Measurements from ENCODE around the gene CPNE9.
A peak's percentile ranks its signal among the peaks of the same experiment; 100 is the strongest.

CPNE9 gene

DNA sequence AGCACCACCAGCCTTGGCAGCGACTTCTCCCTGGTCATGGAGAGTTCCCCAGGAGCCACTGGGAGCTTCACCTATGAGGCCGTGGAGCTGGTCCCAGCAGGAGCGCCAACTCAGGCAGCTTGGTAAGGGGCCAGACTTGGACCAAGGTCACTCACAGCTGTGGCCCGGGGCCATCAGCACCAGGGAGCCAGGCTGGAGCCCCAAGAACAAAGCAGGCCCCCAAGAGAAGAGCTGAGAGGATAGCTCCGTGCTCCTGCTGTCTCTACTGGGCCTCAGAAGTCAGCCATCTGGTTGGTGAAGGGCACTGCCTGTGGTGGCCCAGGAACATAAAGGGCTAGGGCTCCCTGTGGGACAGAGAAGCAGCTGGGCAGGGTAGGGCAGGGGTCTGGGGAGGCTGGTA lies 14.7 kb upstream of the CPNE9 start:
- no peak for DNase-seq

DNA sequence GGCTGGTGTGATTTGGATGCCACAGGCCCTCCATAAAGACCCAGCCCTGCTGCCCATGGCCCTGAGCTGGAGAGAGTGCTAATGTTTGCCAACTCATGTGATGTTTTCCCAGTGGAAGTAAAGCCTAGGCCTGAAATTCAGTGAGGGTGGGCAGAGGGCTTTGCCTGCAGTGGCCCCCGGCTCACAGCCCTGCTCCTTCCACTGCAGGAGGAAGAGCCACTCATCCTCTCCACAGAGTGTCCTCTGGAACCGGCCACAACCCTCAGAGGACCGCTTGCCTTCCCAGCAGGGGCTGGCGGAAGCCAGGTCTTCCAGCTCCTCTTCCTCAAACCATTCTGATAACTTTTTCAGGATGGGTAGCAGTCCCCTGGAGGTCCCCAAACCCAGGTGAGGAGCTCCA lies 13.9 kb upstream of the CPNE9 start:
- DNase-seq = no peak

DNA sequence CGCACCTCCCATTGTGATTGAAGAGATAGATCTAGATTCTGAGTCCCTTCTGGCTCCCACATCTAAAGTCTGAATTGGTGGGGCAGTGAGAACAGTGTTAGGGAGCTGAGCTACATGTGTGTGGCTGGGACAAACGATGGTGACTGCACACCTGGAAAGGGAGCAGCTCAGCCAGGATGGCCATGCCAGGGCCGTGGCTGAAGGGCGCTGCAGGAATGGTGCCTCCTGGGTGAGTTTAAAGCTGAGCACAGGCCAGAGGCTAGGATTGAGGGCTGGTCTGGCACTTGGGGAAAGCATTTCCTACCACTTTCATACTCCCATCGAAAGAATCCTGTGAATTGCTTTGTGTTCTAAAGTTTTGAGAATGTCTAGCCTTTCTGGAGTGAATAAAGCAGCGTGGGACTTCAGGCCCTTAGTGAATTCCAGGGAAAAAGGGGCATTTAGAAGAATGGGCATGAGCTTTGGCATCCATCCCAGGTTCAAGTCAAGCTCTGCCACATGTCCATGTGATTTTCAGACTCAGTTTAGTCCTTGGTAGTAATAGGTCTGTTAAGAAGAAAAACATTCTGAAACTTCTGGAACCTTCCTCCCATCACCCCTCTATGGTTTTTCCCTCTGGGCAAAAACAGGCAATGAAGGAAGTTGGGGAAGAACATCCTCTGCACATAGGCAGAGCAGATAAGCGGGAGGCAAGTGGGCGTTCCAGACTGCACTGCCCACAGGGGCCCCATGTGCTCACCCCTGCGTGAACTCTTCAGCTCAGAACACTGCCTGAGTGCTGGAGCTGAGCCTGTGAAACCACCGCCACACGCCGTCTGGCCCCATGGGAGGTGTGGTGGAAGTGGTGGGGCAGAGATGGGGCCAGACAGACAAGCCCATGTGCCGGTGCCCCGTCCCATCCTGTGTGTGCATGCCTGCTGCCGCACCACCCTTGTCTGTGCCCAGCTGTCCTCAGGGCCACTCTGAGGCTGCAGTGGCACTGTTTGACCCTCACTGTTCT lies 12.9 kb upstream of the CPNE9 start:
- DNase-seq = no peak

DNA sequence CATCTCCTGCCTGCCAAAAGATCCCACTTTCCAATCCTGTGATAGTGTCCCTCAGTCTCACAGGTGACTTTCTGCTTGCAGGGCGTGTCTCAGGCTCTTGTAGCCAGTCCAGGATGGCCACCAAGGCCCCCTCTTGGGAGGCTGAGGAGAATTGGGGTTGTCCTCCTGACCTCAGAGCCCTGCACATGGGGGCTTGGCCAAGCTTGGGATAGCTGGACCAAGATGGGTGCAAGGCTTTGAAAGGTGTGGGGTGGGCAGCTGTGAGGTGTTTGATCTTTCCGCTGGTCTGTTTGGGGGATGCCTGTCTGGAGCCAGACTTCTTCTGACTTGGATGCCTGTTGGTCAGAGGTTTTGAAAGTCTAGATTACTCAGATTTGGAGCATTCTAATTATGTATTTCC lies 12.0 kb upstream of the CPNE9 start:
- DNase-seq = no peak

DNA sequence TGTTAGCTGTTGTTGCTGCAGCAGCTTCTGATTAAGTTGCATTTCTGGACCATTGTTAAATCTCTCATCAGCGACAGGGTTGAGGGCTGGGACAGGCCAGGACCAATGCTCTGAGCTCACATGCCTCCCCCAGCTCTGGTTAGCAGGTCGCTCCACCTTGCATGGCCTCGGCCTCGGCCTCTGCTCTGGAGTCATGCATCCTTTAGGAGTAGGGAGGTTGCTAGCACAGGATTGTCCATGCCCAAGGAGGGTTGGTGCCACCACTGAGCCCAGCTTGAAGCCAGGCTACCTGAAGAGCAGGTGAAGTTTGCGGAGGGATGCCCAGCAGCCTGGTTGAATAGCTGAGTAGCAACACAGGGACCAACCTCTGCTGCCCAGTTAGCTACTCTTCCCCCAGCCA lies 11.2 kb upstream of the CPNE9 start:
- no peak for DNase-seq

DNA sequence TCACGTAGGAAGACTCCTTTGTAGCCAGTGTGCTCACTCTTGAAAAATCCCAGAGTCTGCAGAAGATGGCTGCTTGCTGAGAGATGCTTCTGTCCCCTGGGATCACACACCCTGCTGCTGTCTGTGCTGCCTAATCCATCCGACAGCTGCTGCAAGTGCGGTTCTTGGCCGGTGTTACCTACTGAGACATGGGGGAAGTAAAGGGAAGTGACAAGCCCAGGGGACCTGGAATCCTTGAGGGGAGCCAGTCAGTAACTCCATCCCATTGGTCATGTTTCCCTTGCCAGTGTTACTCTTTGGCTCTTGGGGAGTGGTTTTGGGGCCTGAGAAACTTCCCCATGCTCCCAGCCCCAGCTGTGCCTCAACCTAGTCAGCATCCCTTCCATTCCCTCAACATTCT lies 8.3 kb upstream of the CPNE9 start:
- DNase-seq = no peak

DNA sequence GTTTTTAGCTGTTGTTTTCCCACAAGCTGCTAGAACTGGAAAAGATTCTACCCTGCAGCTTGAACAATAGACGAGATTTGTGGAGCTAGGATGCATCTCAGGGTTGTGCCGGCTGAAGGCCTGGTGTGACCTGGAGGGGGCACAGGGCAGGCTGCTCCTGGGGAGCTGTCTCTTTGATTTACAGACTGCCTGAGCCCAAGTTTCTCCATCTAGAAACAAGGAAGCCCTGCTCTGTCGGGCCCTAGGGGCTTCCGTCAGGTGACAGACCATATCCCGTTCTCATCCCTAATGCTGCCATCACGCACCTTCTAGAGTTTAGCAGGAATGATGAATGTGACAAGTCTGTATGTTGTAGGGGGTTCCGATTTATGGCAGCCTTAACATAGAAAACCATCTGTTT lies 7.9 kb upstream of the CPNE9 start:
- no peak for DNase-seq

DNA sequence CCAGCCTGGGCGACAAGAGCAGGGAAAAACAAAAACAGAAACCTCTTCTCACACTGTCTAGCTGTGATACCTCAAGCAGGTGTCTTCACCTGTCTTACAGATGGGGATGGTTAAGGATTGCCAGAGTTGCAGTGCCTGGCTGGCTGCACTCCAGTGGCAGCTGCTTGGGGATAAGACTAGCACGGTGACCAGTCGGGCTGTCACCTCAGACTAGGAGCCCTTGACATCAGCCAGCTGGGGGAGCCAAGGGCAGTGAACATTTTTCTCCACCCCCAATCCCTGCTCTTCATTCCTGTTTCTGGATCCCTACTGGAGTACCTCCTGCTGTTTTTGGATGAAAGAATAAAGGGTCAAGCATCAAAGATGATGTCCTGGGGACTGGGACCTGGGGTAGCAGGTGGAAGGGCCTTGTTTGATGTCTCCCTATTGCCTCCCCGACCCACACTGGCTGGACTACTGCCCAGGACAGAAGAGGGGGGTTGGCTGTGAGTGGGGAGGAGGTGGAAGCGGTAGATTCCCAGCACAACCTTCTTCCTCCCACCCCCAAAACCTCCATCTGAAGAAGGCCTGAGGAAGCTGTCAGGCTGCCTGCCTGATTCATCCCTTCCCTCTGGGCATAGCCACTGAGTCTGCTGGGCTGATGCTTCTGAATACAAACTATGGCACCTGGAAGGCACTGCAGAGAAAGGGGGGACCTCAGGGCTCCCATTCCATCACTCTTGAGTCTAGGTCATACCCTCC lies 7.0 kb upstream of the CPNE9 start:
- no peak for DNase-seq

DNA sequence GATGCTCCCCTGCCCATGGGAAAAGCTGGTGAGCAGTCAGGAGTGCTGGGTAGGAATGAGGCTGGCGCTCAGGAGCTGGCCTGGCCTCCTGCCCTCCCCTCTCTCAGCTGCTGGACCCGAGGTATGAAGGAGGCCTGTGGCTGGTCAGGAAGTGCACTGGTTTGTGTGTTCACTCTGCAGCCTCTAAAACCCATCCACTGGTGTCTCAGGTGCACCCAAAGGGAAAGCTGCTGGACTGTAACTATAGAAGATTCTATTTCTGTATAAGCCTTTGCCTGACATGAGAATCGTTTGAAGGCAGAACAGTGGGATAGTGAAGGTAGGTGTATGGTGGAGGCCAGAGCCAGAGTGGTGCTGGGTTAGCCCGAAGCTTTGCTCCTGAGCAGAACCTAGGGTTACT lies 5.7 kb upstream of the CPNE9 start:
- no peak for DNase-seq

DNA sequence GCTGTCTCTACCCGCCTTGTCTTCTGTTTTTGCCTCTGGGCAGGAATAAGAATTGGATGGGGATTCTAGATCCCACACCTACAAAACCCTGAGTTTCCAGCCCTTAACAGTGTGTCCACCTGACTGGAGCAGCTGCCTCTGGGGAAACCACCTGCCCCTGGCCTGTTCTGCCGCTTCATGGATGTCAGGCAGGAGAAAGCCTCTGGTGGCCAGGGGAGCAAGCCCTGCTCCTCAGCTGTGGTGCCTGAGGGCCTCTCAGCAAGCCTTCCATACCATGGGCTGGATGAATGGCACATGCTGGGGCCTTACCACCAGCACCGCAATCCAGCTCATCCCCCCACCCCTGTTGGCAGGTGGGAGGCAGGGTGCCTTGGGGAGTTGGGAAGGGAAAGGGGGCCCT lies 5.3 kb upstream of the CPNE9 start:
- DNase-seq = no peak

DNA sequence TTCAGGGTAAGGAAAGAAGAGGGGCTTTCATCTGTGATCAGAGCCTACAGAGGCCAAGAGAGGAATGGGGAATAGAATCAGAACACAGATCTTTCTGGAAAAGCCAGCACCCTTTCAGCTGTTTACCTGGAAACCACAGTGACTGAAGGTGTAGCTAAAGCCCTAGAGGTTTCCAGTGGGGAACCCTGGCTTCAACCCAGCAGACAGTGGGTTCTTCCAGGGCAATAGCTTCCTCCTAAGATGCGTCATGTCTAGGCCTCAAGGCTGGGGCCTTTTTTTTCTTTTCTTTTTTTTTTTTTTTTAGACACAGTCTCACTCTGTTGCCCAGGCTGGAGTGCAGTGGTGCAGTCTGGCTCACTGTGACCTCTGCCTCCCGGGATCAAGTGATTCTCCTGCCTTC lies 3.1 kb upstream of the CPNE9 start:
- DNase-seq = no peak

DNA sequence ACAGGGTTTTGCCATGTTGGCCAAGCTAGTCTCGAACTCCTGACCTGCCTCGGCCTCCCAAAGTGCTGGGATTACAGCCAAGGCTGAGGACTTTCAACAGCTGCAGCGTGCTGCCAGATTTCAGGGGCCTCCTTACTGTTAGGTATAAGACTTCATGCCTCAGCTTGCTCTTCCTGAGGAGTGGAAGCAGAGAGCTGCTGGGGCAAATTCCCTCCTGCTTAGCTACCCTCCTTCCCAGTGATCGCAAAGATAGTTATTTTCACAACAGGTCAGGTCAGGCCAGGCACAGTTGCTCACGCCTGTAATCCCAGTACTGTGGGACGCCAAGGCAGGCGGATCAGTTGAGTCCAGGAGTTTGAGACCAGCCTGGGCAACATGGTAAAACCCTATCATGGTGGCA lies 2.6 kb upstream of the CPNE9 start:
- DNase-seq = no peak

DNA sequence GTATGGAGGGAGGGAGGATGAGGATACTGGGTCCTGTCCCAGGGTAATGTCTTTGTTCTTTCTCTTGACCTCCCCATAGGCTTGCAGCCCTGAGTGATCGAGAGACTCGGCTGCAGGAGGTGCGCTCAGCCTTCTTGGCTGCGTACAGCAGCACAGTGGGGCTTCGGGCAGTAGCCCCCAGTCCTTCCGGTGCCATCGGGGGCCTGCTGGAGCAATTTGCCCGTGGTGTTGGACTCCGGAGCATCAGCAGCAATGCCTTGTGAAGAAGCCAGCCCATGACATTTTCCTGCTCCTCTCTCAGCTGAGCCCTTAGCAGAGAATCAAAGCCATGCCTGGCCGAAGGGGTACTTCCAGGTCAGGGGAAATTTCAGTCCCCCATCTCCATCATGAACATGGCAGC lies 1.9 kb upstream of the CPNE9 start:
- DNase-seq = no peak

DNA sequence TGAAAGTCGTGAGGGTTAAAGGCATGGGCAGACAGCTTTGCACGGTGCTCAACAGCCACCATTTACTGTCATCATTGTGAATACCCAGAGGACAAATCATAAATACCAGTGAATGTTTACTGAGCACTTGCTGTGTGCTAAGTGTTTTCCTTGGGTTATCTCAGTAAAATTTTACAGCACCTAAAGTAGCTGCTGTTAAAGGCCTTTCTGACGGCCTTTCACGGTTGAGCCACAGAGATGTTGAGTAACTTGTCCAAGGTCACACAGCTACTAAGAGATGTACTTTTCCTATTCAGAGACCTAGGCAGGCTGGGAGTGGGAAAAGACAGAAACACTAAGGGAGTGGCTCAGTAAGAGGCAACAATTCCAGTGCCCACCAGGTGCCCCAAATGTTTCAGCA lies 393 bp upstream of the CPNE9 start:
- DNase-seq = no peak

DNA sequence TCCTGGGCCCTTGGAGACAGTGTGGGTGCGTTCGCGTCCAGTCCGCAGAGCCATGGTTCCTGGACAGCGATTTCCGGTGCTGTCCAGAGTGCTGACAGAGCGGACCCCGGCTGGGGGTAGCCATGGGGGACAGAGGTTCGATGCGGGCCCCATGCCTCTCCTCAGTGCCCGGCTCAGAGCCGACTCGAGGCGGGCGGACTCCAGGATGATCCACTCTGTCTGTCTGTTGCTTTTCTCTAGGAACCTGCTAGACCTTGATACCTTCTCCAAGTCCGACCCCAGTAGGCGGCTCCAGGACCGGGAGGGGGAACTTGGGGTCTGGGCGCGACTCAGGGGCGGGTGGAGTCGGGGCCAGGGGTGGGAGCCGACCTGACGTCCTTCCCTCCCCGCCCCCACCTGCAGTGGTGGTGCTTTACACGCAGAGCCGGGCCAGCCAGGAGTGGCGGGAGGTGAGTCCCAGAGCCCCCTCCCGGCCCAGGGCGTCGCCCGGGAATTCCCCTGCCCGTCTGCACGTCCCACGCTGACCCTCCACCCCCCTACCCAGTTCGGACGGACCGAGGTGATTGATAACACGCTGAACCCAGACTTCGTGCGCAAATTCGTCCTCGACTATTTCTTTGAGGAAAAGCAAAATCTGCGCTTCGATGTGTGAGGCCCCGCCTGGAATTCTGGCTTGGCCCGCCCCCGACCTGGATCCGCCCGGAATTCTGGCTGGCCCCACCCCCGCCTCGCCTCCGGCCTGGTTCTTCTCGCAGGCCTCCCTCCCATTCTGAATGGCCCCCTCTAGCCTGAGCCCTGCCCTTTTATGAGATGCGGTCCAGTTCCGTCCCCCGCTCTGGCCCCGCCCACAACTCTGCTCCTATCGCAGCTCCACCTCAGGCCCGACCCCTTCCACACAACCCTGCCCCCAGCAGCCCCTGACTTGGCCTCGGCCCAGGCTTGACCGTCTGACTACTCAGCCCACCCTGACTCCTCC lies 1.0 kb downstream of the CPNE9 start:
- DNase-seq = peak; percentile 35

DNA sequence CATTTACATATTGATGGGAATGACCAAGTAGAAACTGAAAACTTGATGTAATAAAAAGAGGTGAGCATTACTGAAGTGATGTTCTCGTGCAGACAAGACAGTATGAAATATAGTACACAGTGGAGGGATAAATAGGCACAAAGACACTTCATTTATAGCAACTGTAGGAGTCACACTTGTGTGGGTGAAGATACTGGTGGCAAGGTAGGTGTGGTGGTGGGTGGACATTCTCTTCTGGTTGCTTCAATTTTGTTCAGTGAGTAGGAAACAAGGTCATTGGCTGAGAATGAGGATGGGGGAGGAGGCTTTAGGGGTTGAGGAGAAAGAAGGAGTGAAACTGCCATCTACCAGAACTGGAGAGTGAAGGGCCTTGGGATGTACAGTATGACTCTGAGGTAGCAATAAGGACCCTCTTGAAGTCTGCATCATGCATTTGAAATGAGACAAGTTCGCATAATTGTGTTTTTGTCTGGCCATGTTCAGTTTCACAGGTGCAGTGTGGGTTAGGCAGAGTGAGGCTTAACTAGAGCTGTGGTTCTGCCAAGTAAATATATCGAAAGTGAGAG lies 6.6 kb downstream of the CPNE9 start:
- no peak for DNase-seq

DNA sequence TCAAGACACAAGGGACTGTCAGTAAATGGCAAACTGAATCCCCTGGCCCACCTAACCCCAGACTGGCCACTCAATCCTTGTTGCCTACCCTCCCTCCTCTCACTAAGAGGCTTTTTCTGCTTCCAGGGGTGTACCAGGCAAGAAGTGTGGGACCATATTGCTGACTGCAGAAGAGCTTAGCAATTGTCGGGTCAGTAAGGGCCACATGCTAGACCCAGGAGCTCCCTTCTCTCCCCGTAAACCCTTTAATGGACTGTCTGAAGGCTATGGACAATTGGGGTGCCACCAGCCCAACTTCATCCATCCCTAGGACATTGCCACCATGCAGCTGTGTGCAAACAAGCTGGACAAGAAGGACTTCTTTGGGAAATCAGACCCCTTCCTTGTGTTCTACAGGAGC lies 8.8 kb downstream of the CPNE9 start:
- no peak for DNase-seq

DNA sequence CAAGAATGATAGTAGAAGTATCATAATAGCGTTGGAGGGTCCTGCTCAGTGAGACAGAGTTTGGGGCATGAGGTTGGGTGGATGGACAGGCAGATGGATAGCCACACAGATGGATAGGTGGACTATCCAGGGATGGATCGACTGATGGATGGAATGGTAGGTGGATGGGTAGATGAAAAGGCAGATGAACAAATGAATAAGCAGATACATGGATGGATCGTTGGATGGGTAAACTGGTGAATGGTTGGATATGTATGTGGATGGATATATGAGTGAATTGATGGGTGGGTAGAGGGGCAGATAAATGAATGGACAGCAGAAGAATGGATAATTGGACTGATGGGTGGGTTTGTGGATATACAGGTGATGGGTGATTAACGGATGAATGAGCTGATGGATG lies 9.5 kb downstream of the CPNE9 start:
- DNase-seq = no peak

DNA sequence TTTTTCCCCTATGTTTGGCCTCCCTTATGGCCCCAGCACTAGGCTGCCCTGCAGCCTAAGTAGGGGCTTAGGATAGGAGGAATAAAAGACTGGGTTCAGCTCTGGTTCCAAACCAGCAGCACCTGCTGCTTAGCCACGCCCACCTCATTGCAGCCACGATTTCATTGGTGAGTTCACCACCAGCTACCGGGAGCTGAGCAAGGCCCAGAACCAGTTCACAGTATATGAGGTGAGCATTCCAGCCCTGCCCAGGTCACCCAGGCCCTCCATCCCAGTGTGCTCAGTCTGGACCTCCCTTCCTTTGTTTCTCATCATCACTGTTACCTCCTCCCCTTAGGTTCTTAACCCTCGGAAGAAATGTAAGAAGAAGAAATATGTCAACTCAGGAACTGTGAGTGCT lies 11.5 kb downstream of the CPNE9 start:
- no peak for DNase-seq

DNA sequence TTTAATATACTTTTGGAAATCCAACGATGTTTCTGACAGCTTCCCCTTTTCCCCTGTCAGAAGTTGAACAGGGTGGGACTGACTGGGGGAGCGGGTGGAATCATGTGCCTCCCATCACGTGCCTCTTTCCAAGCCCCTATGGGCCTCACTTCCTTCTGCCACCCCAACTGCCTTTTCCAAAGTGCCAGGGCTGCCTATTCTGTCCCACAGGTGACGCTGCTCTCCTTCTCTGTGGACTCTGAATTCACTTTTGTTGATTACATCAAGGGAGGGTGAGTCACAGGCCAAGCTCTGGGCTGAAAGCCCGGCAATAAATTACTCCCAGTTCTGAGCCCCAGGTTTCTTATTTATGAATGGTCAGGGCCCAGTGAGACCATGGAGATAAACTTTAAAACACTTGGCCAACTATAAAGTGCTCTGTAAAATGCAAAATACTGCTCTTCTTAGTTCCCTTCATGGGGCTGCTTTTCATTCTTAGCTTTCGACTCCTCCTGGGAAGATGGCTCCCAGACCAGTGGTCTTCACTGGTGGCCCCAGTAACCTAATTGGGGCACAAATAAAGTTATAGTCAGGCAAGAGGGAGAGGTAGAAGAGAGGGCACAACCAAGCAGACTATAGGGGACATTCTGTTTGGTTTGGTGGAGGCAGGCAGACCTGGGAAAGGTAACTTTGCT lies 12.3 kb downstream of the CPNE9 start:
- no peak for DNase-seq

DNA sequence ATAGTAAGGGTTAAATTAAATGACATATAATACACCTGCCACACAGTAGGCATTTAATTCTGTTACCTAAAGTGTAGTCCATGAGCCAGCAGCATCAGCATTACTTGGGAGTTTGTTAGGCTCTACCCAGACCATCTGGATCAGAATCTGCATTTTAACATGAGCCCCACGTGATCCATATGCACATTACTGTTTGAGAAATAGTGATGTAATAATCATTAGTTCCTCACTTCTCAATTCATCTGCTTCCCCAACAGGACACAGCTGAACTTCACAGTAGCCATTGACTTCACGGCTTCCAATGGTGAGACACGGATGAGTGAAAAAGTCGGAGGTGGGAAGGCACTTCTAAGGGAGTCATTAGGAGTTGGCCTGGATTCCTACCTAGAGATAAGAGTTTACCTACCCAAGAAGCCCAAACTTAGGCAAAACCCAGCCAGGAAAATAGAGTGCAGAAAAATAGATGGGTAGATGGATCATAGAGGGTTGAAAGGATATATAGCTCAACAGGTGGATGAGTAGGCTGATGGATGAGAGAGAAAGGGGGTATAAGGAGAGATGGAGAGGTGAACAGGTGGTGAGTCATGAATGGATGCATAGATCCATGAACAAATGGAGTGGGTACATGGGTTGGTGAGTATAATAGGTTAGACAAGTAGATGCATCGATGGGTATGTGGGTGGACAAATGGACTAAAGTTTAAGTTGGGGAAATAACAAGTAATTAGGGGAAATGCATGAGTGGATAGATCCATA lies 13.3 kb downstream of the CPNE9 start:
- DNase-seq = no peak

Measured in DMS79 (cell line).